Neutrophil (primary cell): ENCODE data around the gene TOP2B.

ENCODE experiments used
- H3K27ac ChIP-seq: fragments of 200-600 bp; sonication (generic); 2 replicates; pipeline ENCODE4 v1.5.1; 2016; ENCODE audit warnings: mild to moderate bottlenecking, moderate library complexity
- H3K27me3 ChIP-seq: fragments of 200-600 bp; sonication (generic); 2 replicates; pipeline ENCODE4 v1.6.0; 2016; ENCODE audit warnings: mild to moderate bottlenecking
- H3K36me3 ChIP-seq: fragments of 200-600 bp; sonication (generic); 2 replicates; pipeline ENCODE4 v1.5.1; 2017
- H3K4me1 ChIP-seq, 2 experiments: fragments of 200-600 bp in 1 of 2; sonication (generic) in 1 of 2; 1 replicate in 1 of 2; 2 replicates in 1 of 2; pipeline versions ENCODE4 v1.5.1 to v1.6.1; 2013 to 2016; ENCODE audit warnings: low read depth in 1 of 2, low read length in 1 of 2, mild to moderate bottlenecking in 1 of 2, moderate library complexity in 1 of 2; ENCODE audit not compliant: control insufficient read depth in 1 of 2, insufficient read depth in 1 of 2
- H3K4me3 ChIP-seq, 2 experiments: fragments of 200-600 bp in 1 of 2; sonication (generic) in 1 of 2; 1 replicate in 1 of 2; 2 replicates in 1 of 2; pipeline ENCODE4 v1.5.1; 2013 to 2016; ENCODE audit warnings: low read depth in 1 of 2, low read length in 1 of 2, mild to moderate bottlenecking in 1 of 2, moderate library complexity in 1 of 2
- H3K9me3 ChIP-seq: fragments of 200-600 bp; sonication (generic); 2 replicates; pipeline ENCODE4 v1.5.1; 2016
- TF ChIP-seq, protein P1 (sequence below): fragments of 200-600 bp; sonication (generic); IDR thresholded peaks from 2 replicates; pipeline ENCODE4 v1.5.1; 2016; ENCODE audit warnings: antibody characterized with exemption

TOP2B gene

DNA sequence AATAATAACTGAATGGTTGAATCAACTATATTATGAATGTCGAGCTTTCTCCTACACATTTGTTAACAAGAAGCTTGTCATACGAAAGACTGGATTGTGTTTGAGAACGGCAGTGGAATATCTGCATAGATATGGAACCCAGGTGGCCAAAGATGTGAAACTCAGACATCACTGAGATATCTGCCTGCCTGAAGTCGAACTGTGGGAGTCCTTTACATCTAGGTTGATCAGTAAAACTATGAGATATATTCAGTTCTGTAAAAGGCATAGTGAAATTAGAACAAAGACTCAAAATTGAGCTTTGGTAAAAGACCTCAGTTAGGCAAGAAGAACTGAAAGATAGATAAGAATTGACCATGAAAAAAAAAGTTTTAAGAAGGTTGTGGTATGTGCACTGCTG lies 41.5 kb upstream of the TOP2B start:
- no peak overlapping the region for H3K27ac ChIP-seq
- TF ChIP-seq, protein P1, sequence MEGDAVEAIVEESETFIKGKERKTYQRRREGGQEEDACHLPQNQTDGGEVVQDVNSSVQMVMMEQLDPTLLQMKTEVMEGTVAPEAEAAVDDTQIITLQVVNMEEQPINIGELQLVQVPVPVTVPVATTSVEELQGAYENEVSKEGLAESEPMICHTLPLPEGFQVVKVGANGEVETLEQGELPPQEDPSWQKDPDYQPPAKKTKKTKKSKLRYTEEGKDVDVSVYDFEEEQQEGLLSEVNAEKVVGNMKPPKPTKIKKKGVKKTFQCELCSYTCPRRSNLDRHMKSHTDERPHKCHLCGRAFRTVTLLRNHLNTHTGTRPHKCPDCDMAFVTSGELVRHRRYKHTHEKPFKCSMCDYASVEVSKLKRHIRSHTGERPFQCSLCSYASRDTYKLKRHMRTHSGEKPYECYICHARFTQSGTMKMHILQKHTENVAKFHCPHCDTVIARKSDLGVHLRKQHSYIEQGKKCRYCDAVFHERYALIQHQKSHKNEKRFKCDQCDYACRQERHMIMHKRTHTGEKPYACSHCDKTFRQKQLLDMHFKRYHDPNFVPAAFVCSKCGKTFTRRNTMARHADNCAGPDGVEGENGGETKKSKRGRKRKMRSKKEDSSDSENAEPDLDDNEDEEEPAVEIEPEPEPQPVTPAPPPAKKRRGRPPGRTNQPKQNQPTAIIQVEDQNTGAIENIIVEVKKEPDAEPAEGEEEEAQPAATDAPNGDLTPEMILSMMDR = no peak
- H3K4me3 ChIP-seq = no peak overlapping the region
- H3K9me3 ChIP-seq = no peaks in the 10 kb centered on the region
- H3K36me3 ChIP-seq = no peaks in the 10 kb centered on the region
- no peaks in the 10 kb centered on the region for H3K27me3 ChIP-seq
- no peaks in the 10 kb centered on the region for H3K4me1 ChIP-seq

DNA sequence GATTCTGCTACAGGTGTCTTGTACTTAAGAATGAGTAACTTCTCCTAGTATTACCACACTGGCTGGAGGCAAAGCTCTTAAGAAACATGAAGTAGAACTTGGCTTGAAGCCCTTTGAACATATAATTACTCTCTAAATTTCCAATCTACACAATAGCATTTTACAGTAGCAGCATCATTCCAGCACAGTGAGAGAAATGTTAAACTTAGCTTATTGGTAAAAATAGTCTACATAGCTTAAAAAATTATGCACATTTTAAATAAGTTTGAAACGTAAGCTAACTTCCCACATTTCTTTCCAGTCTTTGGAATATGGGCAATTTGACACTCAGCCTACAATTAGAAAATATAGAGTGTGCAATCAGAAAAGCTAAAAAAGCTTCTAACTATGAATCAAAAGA lies 32.8 kb upstream of the TOP2B start:
- no peak overlapping the region for H3K4me3 ChIP-seq
- no peak overlapping the region for H3K27ac ChIP-seq
- TF ChIP-seq, protein P1 = no peak
- no peaks in the 10 kb centered on the region for H3K9me3 ChIP-seq
- H3K4me1 ChIP-seq = no peaks in the 10 kb centered on the region
- H3K27me3 ChIP-seq = no peaks in the 10 kb centered on the region
- no peaks in the 10 kb centered on the region for H3K36me3 ChIP-seq

DNA sequence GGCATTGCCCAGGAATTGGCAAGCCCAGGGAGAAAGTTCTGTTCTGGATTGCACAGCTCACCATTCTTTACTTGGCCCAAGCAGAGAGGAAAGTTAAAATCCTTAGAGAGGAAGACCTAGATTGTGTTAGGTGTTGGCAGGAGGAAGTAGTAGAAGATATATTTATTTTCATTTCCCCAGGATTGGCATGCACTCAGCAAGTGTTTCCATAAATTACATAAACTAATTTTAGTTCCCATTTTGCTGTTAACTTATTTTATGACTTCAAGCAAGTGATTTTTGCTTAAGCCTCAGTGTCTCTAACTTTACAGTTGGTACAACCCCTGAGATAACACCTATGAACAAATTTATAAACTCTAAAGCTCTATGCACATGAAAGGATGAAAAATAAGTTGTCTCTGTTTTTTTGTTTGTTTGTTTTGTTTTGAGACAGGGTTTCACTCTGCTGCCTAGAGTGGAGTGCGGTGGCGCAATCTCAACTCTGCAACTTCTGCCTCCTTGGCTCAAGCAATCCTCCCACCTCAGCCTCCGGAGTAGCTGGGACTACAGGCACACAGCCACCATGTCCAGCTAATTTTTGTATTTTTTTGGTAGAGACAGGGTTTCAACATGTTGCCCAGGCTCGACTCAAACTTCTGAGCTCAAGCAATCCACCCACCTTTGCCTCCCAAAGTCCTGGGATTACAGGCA lies 31.2 kb upstream of the TOP2B start:
- H3K9me3 ChIP-seq = no peaks in the 10 kb centered on the region
- H3K27ac ChIP-seq = no peak overlapping the region
- TF ChIP-seq, protein P1 = no peak
- no peak overlapping the region for H3K4me3 ChIP-seq
- no peaks in the 10 kb centered on the region for H3K36me3 ChIP-seq
- no peaks in the 10 kb centered on the region for H3K27me3 ChIP-seq
- no peaks in the 10 kb centered on the region for H3K4me1 ChIP-seq

DNA sequence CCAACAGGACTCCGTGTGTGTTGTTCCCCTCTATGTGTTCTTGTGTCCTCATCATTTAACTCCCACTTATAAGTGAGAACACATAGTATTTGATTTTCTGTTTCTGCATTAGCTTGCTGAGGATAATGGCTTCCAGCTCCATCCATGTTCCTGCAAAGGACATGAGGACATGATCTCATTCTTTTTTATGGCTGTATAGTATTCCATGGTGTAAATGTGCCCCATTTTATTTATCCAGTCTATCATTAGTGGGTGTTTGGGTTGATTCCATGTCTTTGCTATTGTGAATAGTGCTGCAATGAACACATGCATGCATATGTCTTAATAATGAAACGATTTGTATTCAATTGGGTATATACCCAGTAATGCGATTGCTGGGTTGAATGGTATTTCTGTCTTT lies 28.5 kb upstream of the TOP2B start:
- H3K4me1 ChIP-seq = no peaks in the 10 kb centered on the region
- TF ChIP-seq, protein P1 = no peak
- H3K36me3 ChIP-seq = no peaks in the 10 kb centered on the region
- peaks cover 9% of the 10 kb centered on the region for H3K27me3 ChIP-seq
- no peak overlapping the region for H3K27ac ChIP-seq
- no peaks in the 10 kb centered on the region for H3K9me3 ChIP-seq
- H3K4me3 ChIP-seq = no peak overlapping the region

DNA sequence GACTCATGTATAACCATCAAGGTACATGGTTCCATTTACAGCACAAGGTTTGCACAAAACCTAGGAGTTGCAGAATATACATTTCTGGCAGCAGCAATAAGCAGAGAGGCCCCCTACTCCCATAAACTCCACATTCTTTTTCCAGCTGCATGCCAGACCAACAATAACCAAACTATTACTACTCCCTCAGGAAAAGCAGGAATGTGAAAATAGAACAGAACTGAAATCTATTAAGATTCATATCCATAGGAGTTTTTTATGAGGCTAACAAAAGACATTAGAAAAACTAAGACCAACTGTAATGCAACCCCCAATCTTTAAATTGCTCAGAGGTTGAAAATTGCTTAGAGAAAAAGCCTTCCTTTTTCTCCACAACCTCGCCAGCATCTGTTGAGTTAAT lies 27.6 kb upstream of the TOP2B start:
- H3K9me3 ChIP-seq = no peaks in the 10 kb centered on the region
- no peak overlapping the region for H3K27ac ChIP-seq
- no peak overlapping the region for H3K4me3 ChIP-seq
- H3K4me1 ChIP-seq = no peaks in the 10 kb centered on the region
- TF ChIP-seq, protein P1 = no peak
- H3K36me3 ChIP-seq = no peaks in the 10 kb centered on the region
- H3K27me3 ChIP-seq = peaks cover 9% of the 10 kb centered on the region
